ENCODE measurements around the gene PTPRN2. TPM values are rescaled to one million over a fixed set of nuclear protein-coding genes. Genes with fewer than 3 reads are reported as not detected.

The PTPRN2 gene
- total RNA-seq, 1 donor from 2014 or later = 2.4 TPM

DNA sequence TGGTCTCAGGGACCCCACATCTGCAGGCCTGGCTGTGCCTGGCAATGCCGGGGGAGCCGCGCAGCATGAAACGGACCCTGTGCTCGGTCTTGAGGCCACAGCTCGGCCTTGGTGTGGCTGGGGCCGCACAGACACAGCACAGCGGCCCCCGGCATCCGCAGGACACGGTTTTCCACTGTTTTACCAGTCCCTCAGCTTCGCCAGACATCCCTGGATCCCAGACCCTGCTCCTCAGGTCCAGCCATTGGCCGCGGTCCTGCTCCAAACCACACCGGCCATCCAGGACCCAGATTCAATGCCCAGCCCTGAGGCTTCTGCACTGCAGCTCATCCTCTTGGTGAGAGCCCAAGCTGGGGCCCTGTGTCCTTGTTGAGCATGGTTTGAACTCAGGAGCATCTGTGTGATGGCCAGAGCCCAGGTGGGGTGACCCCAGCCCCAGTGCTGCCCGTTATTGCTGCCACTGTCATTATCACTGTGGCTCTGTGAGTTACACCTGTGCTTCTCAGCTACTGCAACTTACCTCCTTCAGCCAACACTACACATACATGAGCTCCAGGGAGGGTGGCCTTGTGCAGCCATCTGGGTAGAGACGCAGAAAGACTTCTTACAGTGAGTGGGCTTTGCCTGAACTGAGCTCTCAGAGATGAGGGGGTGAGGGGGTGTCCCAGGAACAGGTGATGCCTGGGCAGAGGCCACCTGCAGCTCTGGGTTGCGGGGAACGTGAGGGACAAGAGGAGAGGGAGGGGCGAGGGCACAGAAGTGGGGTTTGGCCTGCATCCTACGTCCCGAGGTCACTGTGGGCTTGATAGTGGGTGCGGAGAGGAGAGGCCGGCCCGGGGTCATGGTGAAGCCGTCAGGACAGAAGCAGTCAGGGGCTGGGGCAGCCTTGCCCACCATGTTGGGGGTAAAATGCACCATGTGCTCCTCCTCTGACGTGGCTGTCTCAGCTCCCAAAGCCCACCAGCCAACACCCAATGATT lies 567.6 kb downstream of the PTPRN2 start:
- no peak for DNase-seq (ENCODE audit: low read depth in 2 of 2)

DNA sequence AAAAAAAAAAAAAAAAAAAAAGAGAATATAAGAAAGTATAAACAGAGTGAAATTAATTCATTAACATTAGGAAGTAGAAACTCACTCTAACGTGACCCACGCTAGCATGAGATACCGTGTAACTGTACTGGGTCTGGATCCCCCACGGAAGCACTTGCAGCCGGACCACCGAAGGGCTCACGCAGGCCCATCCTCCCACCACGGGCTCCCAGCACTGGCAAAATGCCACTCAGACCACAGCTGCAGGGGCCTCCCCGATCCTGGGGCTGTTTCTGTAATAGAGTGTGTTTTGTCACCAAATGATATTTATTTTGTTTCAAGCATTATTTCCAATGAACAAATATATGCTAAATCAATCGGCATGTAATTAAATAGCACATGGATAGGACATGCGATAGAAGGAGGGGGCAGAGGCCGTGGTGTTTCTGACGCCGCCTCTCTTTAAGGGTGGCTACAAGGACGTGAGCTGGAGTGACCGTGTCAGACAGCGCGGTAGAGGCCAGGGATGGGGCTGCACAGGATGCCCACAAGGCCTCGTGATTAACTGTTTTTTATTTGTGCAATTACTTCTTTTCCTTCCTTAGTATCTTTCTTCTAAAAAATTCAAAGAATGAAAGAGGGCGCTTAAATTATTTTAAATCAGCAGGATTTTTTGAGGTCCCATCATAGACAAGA lies 568.5 kb downstream of the PTPRN2 start:
- DNase-seq (ENCODE audit: low read depth in 2 of 2) = no peak

DNA sequence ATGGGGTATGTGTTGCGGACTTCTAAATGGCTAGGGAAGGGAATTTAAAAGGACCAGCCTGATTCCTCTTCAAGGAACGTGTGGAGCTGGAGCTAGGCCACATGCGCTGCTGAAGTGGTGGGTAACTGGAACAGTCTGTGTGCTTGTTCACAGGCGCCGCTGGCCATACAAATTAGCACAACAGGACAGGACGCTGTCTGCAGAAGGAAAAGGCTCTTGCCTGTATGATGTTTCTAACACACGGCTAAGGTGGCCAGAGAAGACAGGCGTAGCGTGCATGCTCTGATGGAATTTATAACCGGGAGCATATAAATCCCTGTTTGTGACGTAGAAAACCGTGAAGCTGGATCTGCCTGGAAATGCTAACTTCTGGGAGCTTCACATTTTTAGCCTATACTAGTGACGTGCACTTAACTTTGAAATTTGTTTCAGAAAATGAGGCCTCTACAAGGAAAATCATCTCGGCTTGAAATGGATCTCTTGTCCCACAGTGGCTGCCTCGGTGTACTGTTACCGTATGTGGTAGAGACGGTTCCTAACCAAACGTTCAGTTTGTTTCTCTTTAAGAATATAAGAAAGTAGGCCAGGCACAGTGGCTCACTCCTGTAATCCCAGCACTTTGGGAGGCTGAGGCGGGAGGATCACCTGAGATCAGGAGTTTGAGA lies 569.4 kb downstream of the PTPRN2 start:
- no peak for DNase-seq (ENCODE audit: low read depth in 2 of 2)

DNA sequence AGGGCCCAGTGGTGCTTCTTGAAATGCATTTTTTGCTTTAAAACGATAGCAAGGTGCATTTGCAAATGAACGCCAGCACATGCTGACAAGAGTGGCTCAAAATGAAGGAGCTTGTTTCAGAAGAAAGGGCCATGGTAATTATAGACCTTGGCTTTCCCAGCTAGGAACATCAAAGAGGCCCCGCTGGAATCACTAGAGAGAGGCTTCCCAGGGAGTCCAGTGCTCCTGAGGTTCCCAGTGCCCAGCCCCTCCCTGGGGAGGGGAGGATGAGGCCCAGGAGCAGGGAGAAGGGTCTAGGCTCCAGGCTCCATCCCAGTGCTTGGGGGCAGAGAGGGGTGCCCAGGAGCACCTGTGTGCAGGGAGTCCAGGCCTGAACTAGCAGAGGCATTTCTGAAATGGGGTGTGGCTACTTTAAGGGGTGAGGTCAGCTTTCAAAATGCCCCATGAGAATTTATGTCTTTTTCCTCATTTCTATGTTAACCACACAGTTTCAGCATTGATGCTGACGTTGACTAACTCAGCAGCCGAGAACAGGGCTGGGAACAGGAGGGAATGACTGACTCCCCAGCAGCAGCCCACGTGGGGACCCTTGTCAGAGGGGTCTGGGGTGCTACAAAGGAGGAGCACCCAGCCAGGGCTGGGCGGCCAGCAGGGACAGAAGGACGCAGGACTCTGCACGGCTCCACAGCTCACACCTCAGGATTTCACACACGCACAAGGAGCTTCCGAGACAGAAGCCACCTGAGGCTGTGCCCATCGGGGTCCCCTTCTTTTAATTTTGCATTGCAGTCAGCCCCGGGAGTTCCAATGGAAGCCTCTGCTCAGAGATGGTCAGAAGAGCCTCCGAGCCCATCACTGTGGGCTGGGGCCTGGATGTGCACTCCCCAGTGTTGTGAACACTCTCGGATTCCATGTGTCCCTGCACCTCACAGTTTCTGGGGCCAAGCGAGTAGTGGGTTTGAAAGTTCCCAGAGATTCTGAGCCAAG lies 570.2 kb downstream of the PTPRN2 start:
- no peak for DNase-seq (ENCODE audit: low read depth in 2 of 2)

DNA sequence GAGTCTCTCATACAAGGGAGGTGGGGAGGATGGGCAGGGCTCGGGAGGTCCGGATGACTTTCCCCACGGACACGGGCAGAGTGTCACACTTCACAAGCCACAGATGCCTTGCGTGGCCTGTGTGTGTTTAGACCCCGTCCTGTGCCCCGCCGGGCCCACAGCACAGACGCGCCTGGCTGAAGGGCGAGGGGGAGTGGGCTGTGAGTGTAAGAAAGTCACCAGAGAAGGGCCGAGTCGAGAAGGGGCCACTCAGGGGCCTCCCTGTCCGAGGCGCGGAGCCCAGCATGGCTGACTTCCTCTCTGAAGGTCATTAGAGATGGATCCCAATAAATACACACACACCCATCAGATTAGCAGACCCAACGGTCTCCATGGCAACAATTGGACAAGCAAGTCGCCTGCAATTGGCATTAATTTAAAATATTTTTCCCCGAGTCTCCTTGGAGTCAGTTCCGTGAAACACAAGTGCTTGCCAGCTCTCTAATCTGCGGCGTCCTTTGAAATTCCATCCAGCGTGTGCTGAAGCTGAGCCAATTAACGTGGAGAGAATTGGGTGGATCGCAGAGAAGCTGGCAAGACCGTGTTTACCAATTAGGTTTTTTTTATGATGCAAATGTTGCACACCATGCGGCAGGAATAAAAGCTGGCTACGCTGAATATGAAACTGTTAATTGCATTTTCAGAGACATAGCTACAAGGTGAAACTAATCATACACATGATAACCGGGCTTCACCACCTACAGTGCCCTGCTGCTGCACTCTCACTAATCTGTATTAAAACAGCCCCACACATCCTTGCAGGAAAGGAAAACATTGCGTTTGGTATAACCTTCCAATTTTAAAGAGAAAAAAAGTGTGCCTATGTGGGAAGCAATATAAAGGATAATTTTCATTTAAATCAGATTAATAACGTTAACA lies 571.2 kb downstream of the PTPRN2 start:
- DNase-seq (ENCODE audit: low read depth in 2 of 2) = no peak

DNA sequence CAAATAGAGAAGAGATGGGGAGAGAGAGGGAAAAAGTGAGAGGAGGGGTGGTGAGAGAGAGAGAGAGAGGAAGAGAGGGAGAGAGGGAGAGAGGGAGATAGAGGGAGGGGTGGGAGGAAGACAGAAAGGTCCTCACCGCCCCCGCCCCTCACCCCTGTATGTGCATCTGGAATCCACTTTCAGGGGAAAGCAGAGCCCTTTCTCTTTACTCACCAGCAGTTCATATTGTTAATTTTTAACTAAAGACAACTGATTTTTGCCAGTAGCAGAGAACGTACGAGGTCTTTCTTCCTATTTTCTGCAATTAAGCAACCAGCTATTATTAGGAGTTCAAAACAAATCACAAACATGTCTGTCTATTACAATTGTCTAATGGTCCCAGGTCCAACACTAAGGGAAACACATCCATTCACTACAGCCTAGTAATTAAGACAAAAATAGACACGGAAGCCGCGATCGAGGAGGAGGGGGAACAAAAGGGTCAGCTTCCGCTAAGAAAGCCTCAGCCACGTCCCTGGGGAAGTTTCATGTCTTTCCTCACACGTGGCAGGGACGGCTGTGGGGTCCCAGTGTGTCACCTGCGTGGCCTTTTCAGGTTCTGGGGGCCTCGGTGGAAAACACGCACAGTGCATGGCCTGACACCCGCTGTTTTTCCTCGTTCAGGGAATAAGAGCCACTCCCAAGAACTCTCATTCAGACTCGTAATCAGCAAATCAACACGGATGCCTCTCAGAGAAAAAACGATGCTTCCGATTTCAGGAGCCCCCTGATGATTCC lies 572.0 kb downstream of the PTPRN2 start:
- DNase-seq (ENCODE audit: low read depth in 2 of 2) = no peak

DNA sequence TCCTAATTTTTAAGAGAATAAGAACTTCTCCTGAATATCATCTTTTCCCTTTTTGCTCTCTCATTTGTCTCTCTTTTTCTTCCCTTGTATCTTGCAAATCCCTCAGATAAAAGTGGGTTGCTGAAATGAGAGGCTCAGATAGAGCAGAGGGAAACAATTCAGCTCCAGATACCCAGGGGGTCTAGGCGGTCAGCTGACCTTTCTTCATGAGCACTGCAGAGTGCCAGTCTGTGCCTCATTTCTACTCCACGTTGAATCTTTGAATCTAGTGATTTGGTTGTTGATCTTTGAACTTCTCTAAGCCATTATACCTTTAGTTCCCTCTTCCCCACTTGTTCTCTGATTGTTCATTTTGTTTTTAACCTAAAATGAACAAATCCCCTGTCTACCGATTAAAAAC lies 572.6 kb downstream of the PTPRN2 start:
- no peak for DNase-seq (ENCODE audit: low read depth in 2 of 2)

DNA sequence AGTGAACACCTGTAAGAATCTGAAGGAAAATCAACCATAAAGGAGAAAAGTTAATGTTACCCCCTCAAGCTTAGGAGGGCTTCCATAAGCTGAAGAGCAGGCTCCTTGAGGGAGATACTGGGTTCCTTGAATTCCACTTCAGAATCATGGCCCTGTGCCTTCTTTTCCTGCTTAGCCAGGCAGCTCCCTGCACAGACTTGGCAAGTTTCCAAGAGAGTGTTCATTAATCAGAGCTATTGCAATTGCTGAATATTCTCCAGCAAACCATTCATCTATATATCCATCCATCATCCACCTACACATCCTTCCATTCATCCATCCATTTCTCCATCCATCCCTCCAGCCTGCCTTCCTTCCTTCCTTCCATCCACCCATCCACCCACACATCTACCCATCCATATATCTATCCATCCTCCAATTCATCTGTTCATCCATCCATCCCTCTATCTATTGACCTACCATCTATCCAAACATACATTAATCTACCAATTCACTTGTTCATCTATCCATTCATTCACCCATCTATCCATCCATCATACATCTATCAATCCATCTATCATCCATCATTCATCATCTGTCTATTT lies 574.4 kb downstream of the PTPRN2 start:
- DNase-seq (ENCODE audit: low read depth in 2 of 2) = no peak

DNA sequence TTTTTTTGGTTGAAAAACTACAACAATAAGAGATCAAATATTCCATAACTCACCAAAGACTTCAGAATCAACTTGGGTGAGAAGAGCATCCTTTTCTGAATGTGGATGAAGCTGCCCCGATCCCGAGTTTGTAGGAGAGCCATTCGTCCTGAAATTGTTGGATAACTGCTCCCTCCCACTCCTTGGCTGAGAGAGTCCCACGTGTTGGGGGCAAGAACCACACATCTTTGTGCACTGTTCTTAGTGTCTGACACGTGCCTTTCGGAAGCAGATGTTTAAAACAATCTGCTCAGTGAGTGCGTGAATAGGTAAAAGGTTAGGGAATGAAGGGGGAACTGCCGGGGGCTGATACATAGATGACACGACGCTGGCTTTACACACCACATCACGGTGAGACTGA lies 575.7 kb downstream of the PTPRN2 start:
- no peak for DNase-seq (ENCODE audit: low read depth in 2 of 2)

DNA sequence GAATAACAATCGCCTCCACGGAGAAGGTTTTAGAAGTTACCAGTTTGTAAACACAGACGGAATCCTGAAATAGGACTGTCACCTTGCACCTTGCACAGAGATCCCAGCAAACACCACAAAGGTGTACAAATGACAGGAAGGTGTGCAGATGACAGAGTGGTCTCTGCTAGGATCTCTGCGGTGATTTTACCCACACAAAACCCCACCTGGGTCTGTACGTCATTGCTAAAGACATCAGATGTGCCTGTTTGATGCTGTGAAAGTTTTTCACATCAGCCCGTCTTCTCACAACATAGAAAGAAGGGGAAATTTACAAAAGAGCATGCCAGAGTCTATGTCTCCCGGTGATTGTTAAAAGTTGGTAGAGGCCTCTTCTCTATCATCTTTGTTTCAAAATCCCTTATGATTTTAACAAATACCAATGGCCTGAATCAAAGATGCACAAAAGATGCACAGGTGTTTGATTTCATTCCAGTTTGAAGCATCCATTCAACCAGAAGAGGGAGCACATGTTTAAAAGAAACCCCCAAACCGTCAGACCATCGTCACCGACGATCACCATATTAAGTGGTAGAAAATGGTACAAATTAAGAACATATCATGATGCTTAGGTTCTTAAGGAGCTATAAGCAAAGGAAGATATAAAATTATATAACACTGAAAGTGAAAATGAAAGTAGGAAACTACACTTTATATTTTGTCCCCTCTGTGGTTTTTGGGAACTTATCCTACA lies 576.5 kb downstream of the PTPRN2 start:
- DNase-seq (ENCODE audit: low read depth in 2 of 2) = no peak

DNA sequence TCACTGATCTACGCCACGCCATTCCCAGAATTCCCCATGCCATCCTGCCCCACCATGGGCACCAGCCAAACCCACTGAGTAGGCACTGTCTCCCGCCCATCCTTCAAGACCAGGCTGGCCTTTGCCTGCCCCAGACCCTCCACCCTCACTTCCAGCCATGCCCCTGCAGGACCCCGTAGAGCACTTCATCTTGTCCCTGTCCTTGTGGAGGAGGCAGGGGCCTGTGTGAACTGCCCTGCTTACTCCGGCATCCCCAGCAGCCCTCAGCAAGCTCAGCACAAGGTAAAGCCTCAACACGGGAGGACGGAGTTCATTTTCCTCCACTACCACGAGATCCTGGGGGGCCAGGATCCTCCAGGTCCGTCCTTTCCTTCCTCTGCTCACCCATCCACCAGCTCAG lies 577.7 kb downstream of the PTPRN2 start:
- DNase-seq (ENCODE audit: low read depth in 2 of 2) = no peak

DNA sequence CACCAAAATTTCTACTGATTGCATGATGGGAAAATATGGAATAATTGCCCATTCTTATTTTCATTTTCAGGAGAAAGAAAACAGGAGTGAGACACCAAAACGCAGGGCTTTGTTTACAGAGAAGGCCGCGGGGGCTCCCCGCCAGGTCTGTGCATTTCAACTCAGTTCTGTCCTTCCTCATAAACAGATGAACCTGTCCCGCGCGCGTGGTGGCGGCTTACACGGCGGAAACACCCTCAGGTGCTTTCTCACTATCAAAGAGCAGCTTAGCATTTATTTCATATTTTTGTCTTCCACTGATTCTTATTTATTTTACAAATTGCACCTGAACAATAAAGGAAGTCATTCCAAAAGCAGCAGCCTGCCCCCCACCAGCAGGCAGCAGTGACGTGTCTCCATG lies 579.4 kb downstream of the PTPRN2 start:
- DNase-seq (ENCODE audit: low read depth in 2 of 2) = no peak

DNA sequence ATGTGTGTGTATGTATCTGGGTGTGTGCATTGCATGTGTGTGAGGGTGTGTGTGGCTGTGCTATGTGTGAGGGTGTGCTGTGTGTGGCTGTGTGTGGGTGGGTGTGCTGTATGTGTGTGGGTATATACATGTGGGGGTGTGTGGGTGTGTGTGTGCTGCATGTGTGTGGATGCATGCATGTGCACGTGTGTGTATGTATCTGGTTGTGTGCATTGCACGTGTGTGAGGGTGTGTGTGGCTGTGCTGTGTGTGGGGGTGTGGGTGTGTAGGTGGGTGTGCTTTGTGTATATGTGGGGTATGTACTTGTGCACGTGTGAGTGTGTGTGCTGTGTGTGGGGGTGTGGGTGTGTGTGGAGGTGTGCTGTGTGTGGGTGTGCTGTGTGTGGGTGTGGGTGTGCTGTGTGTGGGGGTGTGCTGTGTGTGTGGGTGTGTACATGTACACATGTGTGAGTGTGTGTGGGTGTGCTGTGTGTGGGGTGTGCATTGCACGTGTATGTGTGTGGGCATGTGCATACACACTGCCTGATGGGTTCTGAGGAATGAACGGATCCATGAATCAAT lies 579.8 kb downstream of the PTPRN2 start:
- DNase-seq (ENCODE audit: low read depth in 2 of 2) = no peak

DNA sequence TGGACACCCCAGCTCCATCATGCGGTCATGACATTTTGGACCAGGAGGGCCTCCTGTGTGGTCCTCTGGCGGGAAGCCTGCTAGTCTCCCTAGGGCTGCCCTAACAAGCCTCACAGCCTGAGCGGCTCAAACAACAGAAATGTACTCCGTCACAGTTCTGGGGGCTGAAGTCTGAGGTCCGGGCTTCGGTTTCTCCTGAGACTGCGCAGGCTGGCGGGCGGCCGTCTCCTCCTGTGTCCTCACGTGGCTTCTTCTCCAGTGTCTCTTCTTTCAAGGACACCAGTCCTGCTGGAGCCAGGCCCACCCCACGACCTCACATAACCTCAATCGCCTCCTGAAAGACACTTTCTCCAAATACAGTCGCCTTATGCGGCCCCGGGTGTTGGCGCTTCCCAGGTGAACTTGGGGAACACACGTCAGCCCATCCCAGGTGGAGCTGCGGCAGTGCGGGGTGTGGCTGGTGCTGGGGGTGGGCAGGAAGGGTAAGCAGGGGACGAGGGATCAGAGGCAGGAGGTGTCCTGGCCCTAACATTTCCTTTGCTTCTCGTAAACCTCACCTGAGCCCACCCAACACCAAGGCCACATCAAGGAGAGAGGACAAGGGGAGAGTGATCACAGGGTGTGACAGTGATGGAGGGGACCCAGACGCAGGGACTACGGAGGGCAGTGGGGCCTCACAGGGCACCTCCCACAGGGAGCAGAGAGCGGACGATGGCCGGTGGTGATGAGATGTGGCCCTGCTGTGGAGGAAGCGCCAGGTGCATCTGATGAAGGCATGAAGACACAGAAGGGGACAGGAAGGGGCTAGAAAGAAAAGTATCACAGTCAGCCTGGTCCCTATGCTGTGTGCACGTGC lies 580.6 kb downstream of the PTPRN2 start:
- no peak for DNase-seq (ENCODE audit: low read depth in 2 of 2)

DNA sequence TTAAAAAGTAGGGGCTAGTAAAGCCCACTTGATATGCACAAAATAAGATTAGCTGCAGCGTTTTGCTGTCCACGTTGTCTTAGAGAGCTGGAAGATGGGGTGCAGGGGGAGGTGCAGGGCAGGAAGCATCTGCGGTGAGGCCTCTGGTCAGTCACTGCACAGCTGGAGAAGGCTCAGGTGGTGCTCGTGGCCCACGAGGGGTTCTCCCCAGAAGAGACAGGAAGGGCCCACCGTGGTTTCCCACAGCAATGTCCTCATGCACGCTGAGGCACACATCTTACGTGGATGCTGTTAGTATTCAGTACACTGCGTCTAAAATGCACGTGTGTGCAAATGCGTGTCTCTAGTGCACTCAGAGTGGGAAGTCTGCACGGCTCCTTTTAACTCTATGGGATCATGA lies 582.1 kb downstream of the PTPRN2 start:
- DNase-seq (ENCODE audit: low read depth in 2 of 2) = no peak

DNA sequence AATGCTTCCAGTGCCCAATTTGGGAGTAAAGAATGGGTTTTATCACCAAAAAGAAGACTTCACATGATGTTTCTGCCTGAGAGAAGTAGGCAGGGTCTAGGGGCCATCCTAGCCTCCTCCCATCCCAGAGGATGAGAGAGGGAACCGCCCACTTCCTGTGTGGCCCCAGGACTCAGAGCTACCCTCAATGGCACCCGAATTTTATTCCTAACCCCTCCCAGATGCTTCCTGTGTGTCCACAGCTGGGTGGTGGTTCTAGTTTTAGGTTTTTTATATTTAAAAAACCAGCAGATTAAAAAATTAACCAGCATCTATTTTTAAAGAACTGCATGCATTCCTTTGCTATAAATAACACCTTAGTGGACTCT lies 583.5 kb downstream of the PTPRN2 start:
- no peak for DNase-seq (ENCODE audit: low read depth in 2 of 2)
